Mesodermal cell (in vitro differentiated cells): ENCODE results near the gene IGF1R.
"Not testable (repeated sequence)": the region's sequence is repeated elsewhere in the genome, so short reads cannot be mapped to it uniquely, and the experiment has no call there.

ENCODE experiments used
- H3K27ac ChIP-seq: 2 replicates; pipeline ENCODE4 v1.7.0; 2013; ENCODE audit warnings: mild to moderate bottlenecking, low read depth, low read length, moderate library complexity; ENCODE audit not compliant: severe bottlenecking
- H3K36me3 ChIP-seq: 2 replicates; pipeline ENCODE4 v1.7.1; 2013; ENCODE audit warnings: mild to moderate bottlenecking, low read length, moderate library complexity; ENCODE audit not compliant: control insufficient read depth, insufficient read depth
- H3K4me1 ChIP-seq: one replicate; pipeline ENCODE4 v1.7.1; 2013; ENCODE audit warnings: mild to moderate bottlenecking, low read length; ENCODE audit not compliant: insufficient read depth, control insufficient read depth, poor library complexity, severe bottlenecking
- H3K4me3 ChIP-seq: 2 replicates; pipeline ENCODE4 v1.7.0; 2013; ENCODE audit warnings: low read length, control low read depth, mild to moderate bottlenecking; ENCODE audit not compliant: insufficient read depth, poor library complexity, severe bottlenecking; ENCODE audit errors: extremely low read depth
- H3K9me3 ChIP-seq: 2 replicates; pipeline ENCODE4 v1.7.1; 2013; ENCODE audit warnings: mild to moderate bottlenecking, low read length, moderate library complexity; ENCODE audit not compliant: control insufficient read depth
- WGBS, 2 experiments: methylation state at CpG; one replicate each; pipeline ENCODE4 v1.1.5; 2013; ENCODE audit warnings: missing lambda C conversion rate in 2 of 2; ENCODE audit not compliant: insufficient coverage in 2 of 2; 5-methylcytosine and 5-hydroxymethylcytosine counted together

The IGF1R gene

GRCh38 chr15:98956796-98957553, 308.6 kb downstream of the IGF1R start:
- Histone ChIP-seq H3K27ac (no peak overlapping the region), H3K4me1 (peaks cover 10% of the 10 kb centered on the region), H3K9me3 (no peaks in the 10 kb centered on the region), H3K36me3 (peaks cover 100% of the 10 kb centered on the region), H3K4me3 (no peak overlapping the region)
- 95 to 97% methylated on average over 28 to 35 of the region's 39 CpGs for WGBS, 2 experiments

GRCh38 chr15:98957655-98958054, 309.3 kb downstream of the IGF1R start:
- H3K27ac ChIP-seq = no peak overlapping the region
- no peaks in the 10 kb centered on the region for H3K9me3 ChIP-seq
- H3K4me3 ChIP-seq = no peak overlapping the region
- WGBS, 2 experiments = 98% methylated on average over 6 of the region's 6 CpGs
- peaks cover 4% of the 10 kb centered on the region for H3K4me1 ChIP-seq
- peaks cover 100% of the 10 kb centered on the region for H3K36me3 ChIP-seq

GRCh38 chr15:98958076-98958475, 309.7 kb downstream of the IGF1R start:
- peaks cover 4% of the 10 kb centered on the region for H3K4me1 ChIP-seq
- no peak overlapping the region for H3K4me3 ChIP-seq
- H3K36me3 ChIP-seq = peaks cover 100% of the 10 kb centered on the region
- H3K9me3 ChIP-seq = no peaks in the 10 kb centered on the region
- H3K27ac ChIP-seq = no peak overlapping the region
- WGBS, 2 experiments = 97 to 98% methylated on average over 6 to 11 of the region's 11 CpGs

GRCh38 chr15:98958918-98959639, 310.7 kb downstream of the IGF1R start:
- peaks cover 99% of the 10 kb centered on the region for H3K36me3 ChIP-seq
- WGBS, 2 experiments = 97 to 98% methylated on average over 17 to 19 of the region's 22 CpGs
- H3K4me1 ChIP-seq = no peaks in the 10 kb centered on the region
- no peak overlapping the region for H3K27ac ChIP-seq
- H3K9me3 ChIP-seq = no peaks in the 10 kb centered on the region
- no peak overlapping the region for H3K4me3 ChIP-seq

GRCh38 chr15:98959640-98960007, 311.3 kb downstream of the IGF1R start:
- Histone ChIP-seq H3K9me3 (no peaks in the 10 kb centered on the region), H3K27ac (no peak overlapping the region), H3K4me1 (no peaks in the 10 kb centered on the region), H3K36me3 (peaks cover 93% of the 10 kb centered on the region), H3K4me3 (no peak overlapping the region)
- WGBS, 2 experiments = 100% methylated on average over 1 of the region's 3 CpGs; no CpG with 5 or more reads in 1 of the 2 experiments

- Histone ChIP-seq H3K27ac (no peak overlapping the region), H3K4me1 (peaks cover 1% of the 10 kb centered on the region), H3K4me3 (no peak overlapping the region), H3K9me3 (no peaks in the 10 kb centered on the region), H3K36me3 (peaks cover 84% of the 10 kb centered on the region)
- 92 to 93% methylated on average over 21 of the region's 21 CpGs for WGBS, 2 experiments
Measured at GRCh38 chr15:98960555-98961050, 312.3 kb downstream of the IGF1R start.

- 94 to 98% methylated on average over 6 of the region's 8 CpGs for WGBS, 2 experiments
- Histone ChIP-seq H3K4me3 (no peak overlapping the region), H3K9me3 (no peaks in the 10 kb centered on the region), H3K27ac (no peak overlapping the region), H3K36me3 (peaks cover 55% of the 10 kb centered on the region), H3K4me1 (peaks cover 4% of the 10 kb centered on the region)
Measured at GRCh38 chr15:98963444-98963843, 315.1 kb downstream of the IGF1R start.

- Histone ChIP-seq H3K36me3 (peaks cover 44% of the 10 kb centered on the region), H3K9me3 (no peaks in the 10 kb centered on the region), H3K27ac (no peak overlapping the region), H3K4me3 (no peak overlapping the region), H3K4me1 (peaks cover 4% of the 10 kb centered on the region)
- WGBS, 2 experiments = 91 to 95% methylated on average over 8 of the region's 8 CpGs
Measured at GRCh38 chr15:98964466-98965133, 316.3 kb downstream of the IGF1R start.

GRCh38 chr15:98965134-98965491, 316.8 kb downstream of the IGF1R start:
- not testable (repeated sequence) for H3K4me3 ChIP-seq, H3K9me3 ChIP-seq, H3K27ac ChIP-seq, H3K4me1 ChIP-seq
- WGBS, 2 experiments = 91 to 100% methylated on average over 3 to 4 of the region's 4 CpGs
- H3K36me3 ChIP-seq = peaks cover 39% of the 10 kb centered on the region

GRCh38 chr15:98965597-98965996, 317.3 kb downstream of the IGF1R start:
- H3K36me3 ChIP-seq = peaks cover 34% of the 10 kb centered on the region
- WGBS, 2 experiments = 91% methylated on average over 1 of the region's 1 CpG; no CpG with 5 or more reads in 1 of the 2 experiments
- H3K9me3 ChIP-seq = no peaks in the 10 kb centered on the region
- H3K27ac ChIP-seq = no peak overlapping the region
- H3K4me1 ChIP-seq = peaks cover 4% of the 10 kb centered on the region
- no peak overlapping the region for H3K4me3 ChIP-seq
